ENCODE results near the gene MAPKAPK5. TPM values are rescaled to one million over a fixed set of nuclear protein-coding genes. Genes with fewer than 3 reads are reported as not detected.

The MAPKAPK5 gene
- total RNA-seq, 1 donor from 2014 or later: 39.4 TPM

DNA sequence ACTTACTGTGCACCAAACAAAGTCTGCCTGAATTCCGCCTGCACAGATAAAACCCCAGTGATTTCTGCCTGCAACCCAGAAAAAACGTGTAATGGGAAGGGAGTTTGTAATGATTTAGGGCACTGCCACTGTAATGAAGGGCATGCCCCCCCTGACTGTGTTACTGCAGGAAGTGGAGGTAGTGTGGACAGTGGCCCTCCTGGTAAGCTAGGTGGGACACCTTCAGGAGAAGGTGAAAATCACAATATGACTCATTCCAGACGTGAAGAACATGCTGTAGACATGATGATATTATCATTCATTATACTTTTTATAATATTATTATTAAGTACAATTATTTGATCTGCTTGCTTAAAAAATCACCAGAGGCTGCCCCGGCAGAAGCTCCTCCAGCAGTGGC, 59.2 kb downstream of the MAPKAPK5 start:
- no peak for ATAC-seq
- Histone ChIP-seq H3K27ac (no peak overlapping the region), H3K4me1 (no peaks in the 10 kb centered on the region), H3K4me3 (no peak overlapping the region), H3K27me3 (ENCODE audit: low read depth) (no peaks in the 10 kb centered on the region), H3K36me3 (peaks cover 22% of the 10 kb centered on the region), H3K9me3 (no peaks in the 10 kb centered on the region)
- TF ChIP-seq, protein P1, sequence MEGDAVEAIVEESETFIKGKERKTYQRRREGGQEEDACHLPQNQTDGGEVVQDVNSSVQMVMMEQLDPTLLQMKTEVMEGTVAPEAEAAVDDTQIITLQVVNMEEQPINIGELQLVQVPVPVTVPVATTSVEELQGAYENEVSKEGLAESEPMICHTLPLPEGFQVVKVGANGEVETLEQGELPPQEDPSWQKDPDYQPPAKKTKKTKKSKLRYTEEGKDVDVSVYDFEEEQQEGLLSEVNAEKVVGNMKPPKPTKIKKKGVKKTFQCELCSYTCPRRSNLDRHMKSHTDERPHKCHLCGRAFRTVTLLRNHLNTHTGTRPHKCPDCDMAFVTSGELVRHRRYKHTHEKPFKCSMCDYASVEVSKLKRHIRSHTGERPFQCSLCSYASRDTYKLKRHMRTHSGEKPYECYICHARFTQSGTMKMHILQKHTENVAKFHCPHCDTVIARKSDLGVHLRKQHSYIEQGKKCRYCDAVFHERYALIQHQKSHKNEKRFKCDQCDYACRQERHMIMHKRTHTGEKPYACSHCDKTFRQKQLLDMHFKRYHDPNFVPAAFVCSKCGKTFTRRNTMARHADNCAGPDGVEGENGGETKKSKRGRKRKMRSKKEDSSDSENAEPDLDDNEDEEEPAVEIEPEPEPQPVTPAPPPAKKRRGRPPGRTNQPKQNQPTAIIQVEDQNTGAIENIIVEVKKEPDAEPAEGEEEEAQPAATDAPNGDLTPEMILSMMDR (IDR thresholded peaks at IDR 0.05): no peak
- no peak for DNase-seq
- intact Hi-C loops (cut with DNase I): no loop called here

DNA sequence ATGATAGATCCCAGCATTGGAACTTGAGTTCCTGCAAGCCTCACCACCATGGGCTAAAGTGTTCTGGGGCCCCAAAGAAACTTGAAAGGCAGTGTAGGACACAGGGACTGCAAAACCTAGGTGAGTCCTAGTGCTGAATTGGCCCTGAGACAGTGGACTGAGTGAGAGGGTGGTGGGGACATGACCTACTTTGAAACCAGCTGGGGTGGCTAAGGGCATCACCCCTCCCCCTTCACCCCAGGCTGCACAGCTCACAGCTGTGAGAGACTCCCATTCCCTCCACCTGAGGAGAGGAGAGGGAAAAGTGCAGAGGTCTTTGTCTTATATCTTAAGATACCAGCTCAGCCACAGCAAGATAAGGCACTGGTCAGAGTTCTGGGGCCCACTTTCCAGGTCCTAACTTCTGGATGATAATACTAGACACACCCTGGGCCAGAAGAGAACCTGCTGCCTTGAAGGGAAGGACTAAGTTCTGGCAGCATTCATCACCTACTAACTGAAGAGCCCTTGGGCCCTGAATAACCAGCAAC, 62.5 kb downstream of the MAPKAPK5 start:
- Histone ChIP-seq H3K27ac (no peak overlapping the region), H3K4me3 (no peak overlapping the region), H3K4me1 (no peaks in the 10 kb centered on the region), H3K36me3 (peaks cover 6% of the 10 kb centered on the region), H3K27me3 (ENCODE audit: low read depth) (no peaks in the 10 kb centered on the region), H3K9me3 (no peaks in the 10 kb centered on the region)
- DNase-seq: no peak
- intact Hi-C loops (cut with DNase I): no loop called here
- TF ChIP-seq, protein P1 (IDR thresholded peaks at IDR 0.05): no peak
- peak in 1 of 2 donors; percentile 21 for ATAC-seq

DNA sequence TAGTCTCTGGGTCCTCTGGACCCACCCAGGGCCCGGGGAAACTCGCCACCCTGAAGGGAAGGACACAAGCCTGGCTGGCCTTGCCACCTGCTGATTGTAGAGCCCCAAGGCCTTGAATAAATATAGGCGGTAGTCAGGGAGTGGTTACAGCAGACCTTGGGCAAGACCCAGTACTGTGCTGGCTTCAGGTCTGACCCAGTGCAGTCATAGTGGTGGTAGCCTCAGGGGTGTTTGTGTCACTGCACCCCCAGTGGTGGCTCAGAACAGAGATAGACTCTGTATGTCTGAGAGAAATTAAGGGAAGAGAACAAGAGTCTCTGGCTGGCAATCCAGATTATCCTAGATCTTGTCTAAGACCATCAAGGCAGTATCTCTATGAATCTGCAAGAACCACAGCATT, 63.5 kb downstream of the MAPKAPK5 start:
- intact Hi-C loops (cut with DNase I): no loop called here
- Histone ChIP-seq H3K36me3 (peaks cover 6% of the 10 kb centered on the region), H3K27me3 (ENCODE audit: low read depth) (no peaks in the 10 kb centered on the region), H3K27ac (no peak overlapping the region), H3K4me1 (no peaks in the 10 kb centered on the region), H3K9me3 (no peaks in the 10 kb centered on the region), H3K4me3 (no peak overlapping the region)
- TF ChIP-seq, protein P1 (IDR thresholded peaks at IDR 0.05): no peak
- no peak for ATAC-seq
- no peak for DNase-seq

DNA sequence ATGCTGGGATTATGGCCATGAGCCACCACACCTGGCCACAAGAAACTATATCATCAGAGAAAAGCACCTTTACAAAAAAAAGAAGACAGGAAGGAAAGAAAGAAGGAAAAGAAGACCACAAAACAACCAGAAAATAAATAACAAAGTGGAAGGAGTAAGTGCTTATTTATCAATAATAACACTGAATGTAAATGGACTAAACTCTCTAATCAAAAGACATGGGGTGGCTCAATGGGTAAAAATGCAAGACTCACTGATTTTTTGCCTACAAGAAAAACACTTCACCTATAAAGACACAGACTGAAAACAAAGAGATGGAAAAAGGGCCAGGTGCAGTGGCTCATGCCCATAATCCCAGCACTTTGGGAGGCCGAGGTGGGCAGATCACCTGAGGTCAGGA, 65.7 kb downstream of the MAPKAPK5 start:
- no peak for DNase-seq
- no peak overlapping the region for H3K27ac ChIP-seq
- intact Hi-C loops (cut with DNase I): no loop called here
- no peak overlapping the region for H3K4me3 ChIP-seq
- no peaks in the 10 kb centered on the region for H3K4me1 ChIP-seq
- peaks cover 6% of the 10 kb centered on the region for H3K36me3 ChIP-seq
- no peaks in the 10 kb centered on the region for H3K9me3 ChIP-seq
- TF ChIP-seq, protein P1 (IDR thresholded peaks at IDR 0.05): no peak
- H3K27me3 ChIP-seq (ENCODE audit: low read depth): no peaks in the 10 kb centered on the region
- ATAC-seq: no peak

DNA sequence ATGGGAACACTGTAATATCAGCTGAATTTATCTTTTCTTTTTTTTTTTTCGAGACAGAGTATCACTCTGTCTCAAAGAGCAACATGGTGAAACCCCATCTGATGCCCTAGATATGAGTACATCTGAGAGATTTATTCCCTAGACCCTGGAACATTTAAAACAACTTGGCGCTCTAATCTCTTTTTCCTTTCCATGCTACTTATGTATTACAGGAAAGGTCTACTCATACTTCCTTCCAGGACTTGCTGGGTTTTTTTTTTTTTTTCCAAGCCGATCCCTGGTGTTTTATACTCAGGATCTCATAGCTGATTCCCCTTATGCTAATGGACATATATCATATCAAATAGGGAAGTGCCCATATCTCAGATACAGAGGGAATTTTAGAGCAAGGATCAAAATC, 83.1 kb downstream of the MAPKAPK5 start:
- Histone ChIP-seq H3K4me1 (no peaks in the 10 kb centered on the region), H3K27me3 (ENCODE audit: low read depth) (no peaks in the 10 kb centered on the region), H3K9me3 (no peaks in the 10 kb centered on the region), H3K27ac (no peak overlapping the region), H3K4me3 (no peak overlapping the region), H3K36me3 (no peaks in the 10 kb centered on the region)
- TF ChIP-seq, protein P1 (IDR thresholded peaks at IDR 0.05): no peak
- intact Hi-C loops (cut with DNase I): no loop called here
- ATAC-seq (no peak), DNase-seq (no peak)

DNA sequence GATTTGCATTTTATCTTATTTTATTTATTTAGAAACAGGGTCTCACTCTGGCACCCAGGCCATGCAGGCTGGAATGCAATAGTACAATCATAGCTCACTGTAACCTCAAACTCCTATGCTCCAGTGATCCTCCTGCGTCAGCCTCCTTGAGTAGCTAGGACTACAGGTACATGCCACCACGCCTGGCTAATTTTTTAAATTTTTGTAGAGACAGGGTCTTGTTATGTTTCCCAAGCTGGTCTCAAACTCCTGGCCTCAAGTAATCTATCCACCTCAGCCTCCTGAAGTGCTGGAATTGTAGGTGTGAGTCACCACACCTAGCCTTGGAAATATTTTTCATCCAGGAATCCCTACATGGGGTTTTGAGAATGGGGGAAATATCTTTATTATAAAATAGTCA, 84.6 kb downstream of the MAPKAPK5 start:
- intact Hi-C loops (cut with DNase I): no loop called here

More for the DNA sequence above, 84.6 kb downstream of the MAPKAPK5 start:
- Histone ChIP-seq H3K4me3 (no peak overlapping the region), H3K27ac (no peak overlapping the region), H3K4me1 (no peaks in the 10 kb centered on the region), H3K27me3 (ENCODE audit: low read depth) (no peaks in the 10 kb centered on the region), H3K9me3 (no peaks in the 10 kb centered on the region), H3K36me3 (peaks cover 8% of the 10 kb centered on the region)
- no peak for ATAC-seq
- TF ChIP-seq, protein P1 (IDR thresholded peaks at IDR 0.05): no peak
- no peak for DNase-seq
